Lower leg skin (tissue), 4 donors: ENCODE measurements around the gene ZNF813. TPM values are rescaled to one million over a fixed set of nuclear protein-coding genes. Genes with fewer than 3 reads are reported as not detected.
A peak's percentile ranks its signal among the peaks of the same experiment; 100 is the strongest.
"Not testable (repeated sequence)": the region's sequence is repeated elsewhere in the genome, so short reads cannot be mapped to it uniquely, and the experiment has no call there.

Experiments used
- DNase-seq, 2 donors: peaks; one replicate each; pipeline ENCODE4 v3.0.0-alpha.2; 2019; ENCODE audit warnings: low spot score in 2 of 2
- H3K4me3 ChIP-seq: fragments of 200-600 bp; sonication (generic); 2 replicates; pipeline ENCODE4 v1.5.1; 2017; ENCODE audit warnings: mild to moderate bottlenecking, low read depth; ENCODE audit not compliant: poor library complexity, severe bottlenecking
- POLR2A ChIP-seq, 2 donors: fragments of 450-650 bp; IDR thresholded peaks; one replicate each; pipeline ENCODE4 v1.6.1; 2016 to 2017; ENCODE audit warnings: antibody characterized with exemption in 2 of 2, mild to moderate bottlenecking in 1 of 2, moderate library complexity in 1 of 2
- WGBS, 2 donors: methylation state at CpG; one replicate each; pipeline ENCODE4 v1.1.5; 2018; 5-methylcytosine and 5-hydroxymethylcytosine counted together
- intact Hi-C: fragments of 100-400 bp; cut with DNase I; formaldehyde crosslinking; loops from one replicate; pipeline ENCODE4 v1.15.0; 2023; ENCODE audit warnings: low total_unique reads
- total RNA-seq, 4 donors: library from RNA; depleted of rRNA; stranded (reverse); fragments of >200 nt; gene quantifications; one replicate each; pipeline ENCODE4 v1.1.0, GENCODE V29; 2016
- TF ChIP-seq, protein P1 (sequence below), 3 donors: fragments of 450-650 bp; IDR thresholded peaks; one replicate each; pipeline ENCODE4 v1.5.1; 2016; ENCODE audit warnings: antibody characterized with exemption in 3 of 3, mild to moderate bottlenecking in 3 of 3, moderate library complexity in 2 of 3

The ZNF813 gene
- total RNA-seq, result 1 to 10 TPM; 1.5 to 5.9 (median 3.4) TPM

DNA sequence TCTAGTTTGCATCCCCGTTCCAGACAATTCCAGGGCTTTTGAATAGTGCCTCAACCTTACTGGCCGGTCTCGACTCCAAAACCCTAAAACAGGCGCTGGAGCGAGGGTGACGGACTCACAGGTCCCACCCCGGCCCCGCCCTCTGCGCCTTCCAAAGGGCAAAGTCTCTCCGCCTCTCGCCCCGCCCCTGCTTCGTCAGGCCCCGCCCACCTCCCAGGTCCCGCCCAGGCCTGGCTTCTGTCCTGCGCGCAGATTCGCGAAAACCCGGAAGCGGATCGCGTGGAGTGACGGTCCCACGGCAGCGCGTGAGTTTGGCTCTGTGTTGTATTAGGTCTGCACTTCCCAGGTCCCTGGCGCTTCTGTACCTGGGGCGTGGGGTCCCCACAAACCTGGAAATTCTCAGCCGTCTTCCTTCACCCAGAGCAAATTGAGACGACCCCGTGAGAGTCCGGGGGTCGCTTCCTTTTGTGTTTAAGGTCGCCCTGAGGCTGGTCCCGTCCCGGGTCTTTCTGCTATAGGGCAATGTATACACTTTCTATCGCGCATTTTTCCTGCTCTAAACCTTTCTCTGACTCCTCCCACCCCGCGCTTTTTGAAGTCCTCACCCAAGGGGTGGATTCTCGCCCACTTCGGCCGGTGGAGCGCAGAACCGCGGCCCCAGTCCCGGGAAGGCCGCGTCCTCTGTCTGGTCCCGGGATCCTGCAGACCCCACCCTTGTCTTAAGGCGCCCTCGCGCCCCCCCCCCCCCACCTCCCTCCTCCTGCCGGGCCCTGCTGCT is at the start of gene ZNF813:
Gene ZNF813 (plus strand): TSS at position 249 of the 778 bp plus-strand sequence. CDS start 16,090 bp downstream, outside the sequence.
- peak; percentile 94 to 99 for DNase-seq
- peak within 1 kb of the TSS; percentile 65 for H3K4me3 ChIP-seq
- 0 to 1% methylated on average over 46 to 52 of the region's 55 CpGs for WGBS, 2 donors
- no peak for TF ChIP-seq POLR2A (IDR thresholded peaks at IDR 0.05)
- TF ChIP-seq, protein P1, sequence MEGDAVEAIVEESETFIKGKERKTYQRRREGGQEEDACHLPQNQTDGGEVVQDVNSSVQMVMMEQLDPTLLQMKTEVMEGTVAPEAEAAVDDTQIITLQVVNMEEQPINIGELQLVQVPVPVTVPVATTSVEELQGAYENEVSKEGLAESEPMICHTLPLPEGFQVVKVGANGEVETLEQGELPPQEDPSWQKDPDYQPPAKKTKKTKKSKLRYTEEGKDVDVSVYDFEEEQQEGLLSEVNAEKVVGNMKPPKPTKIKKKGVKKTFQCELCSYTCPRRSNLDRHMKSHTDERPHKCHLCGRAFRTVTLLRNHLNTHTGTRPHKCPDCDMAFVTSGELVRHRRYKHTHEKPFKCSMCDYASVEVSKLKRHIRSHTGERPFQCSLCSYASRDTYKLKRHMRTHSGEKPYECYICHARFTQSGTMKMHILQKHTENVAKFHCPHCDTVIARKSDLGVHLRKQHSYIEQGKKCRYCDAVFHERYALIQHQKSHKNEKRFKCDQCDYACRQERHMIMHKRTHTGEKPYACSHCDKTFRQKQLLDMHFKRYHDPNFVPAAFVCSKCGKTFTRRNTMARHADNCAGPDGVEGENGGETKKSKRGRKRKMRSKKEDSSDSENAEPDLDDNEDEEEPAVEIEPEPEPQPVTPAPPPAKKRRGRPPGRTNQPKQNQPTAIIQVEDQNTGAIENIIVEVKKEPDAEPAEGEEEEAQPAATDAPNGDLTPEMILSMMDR (IDR thresholded peaks at IDR 0.05), result no peak
- intact Hi-C loops, result no loop called here

DNA sequence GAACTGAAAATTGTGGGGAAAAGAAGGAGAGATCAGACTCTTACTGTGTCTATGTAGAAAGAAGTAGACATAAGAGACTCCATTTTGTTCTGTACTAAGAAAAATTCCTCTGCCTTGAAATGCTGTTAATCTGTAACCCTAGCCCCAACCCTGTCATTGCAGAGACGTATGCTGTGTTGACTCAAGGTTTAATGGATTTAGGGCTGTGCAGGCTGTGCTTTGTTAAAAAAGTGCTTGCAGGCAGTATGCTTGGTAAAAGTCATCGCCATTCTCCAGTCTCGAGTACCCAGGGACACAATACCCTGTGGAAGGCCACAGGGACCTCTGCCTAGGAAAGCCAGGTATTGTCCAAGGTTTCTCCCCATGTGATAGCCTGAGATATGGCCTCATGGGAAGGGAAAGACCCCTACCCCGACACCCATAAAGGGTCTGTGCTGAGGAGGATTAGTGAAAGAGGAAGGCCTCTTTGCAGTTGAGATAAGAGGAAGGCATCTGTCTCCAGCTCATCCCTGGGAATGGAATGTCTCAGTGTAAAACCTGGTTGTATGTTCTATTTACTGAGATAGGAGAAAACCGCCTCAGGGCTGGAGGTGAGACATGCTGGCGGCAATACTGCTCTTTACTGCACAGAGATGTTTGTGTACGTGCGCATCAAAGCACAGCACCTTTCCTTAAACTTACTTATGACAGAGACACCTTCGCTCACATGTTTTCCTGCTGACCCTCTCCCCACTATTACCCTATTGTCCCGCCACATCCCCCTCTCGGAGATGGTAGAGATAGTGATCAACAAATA is 46.8 kb upstream of the ZNF813 start:
- H3K4me3 ChIP-seq, intact Hi-C loops, DNase-seq: not testable (repeated sequence)
- 68 to 74% methylated on average over 11 of the region's 11 CpGs for WGBS, 2 donors

DNA sequence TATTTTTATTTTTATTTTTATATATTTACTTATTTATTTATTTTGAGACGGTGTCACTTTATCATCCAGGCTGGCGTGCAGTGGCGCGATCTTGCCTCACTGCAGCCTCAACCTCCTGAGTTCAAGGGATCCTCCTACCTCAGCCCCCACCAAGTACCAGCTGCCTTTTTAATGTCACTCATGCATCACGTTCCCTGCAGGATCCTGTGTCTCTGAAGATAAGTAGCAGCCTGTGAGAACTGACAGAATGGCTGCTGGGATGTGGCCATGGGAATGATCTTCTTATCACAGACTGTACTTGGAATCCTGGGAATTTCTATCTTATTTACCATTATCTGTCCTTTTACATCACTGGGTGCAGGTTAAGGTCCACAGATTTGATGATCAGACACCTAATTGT is 45.0 kb upstream of the ZNF813 start:
- H3K4me3 ChIP-seq, result no peak overlapping the region
- WGBS, 2 donors, result 84% methylated on average over 5 of the region's 5 CpGs
- no peak for DNase-seq
- TF ChIP-seq POLR2A (IDR thresholded peaks at IDR 0.05), result no peak
- TF ChIP-seq, protein P1 (IDR thresholded peaks at IDR 0.05), result no peak
- intact Hi-C loops, result no loop called here

DNA sequence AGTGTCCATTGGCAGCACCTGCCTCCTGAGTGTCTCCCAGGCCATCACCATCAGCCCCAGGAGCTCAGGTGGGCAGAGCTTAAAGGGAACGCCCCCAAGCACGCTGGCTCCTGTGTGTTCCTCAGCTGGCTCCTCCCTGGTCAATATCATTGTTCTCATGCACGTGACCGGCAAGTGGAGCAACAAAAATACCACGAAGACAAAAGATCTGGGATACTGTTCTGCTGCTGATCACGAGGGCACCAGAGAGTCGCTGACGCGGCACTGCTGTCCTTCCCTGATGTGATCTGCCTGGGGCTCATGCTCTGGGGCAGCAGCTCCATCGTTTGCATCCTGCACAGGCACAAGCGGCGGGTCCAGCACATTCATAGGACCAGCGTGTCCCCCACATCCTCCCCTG is 44.5 kb upstream of the ZNF813 start:
- DNase-seq, H3K4me3 ChIP-seq, intact Hi-C loops: not testable (repeated sequence)
- 17% methylated on average over 4 of the region's 13 CpGs; no CpG with 5 or more reads in 1 of the 2 donors for WGBS, 2 donors

- intact Hi-C loops, DNase-seq, H3K4me3 ChIP-seq: not testable (repeated sequence)
- 42 to 49% methylated on average over 8 of the region's 8 CpGs for WGBS, 2 donors
Measured at GRCh38 chr19:53423680-53424079, 43.9 kb upstream of the ZNF813 start.

GRCh38 chr19:53424968-53425597 is 42.5 kb upstream of the ZNF813 start:
- peak; percentile 59 to 92 for DNase-seq
- intact Hi-C loops, result no loop called here
- TF ChIP-seq, protein P1 (IDR thresholded peaks at IDR 0.05), result no peak
- TF ChIP-seq POLR2A (IDR thresholded peaks at IDR 0.05), result no peak
- no peak overlapping the region for H3K4me3 ChIP-seq
- 23 to 28% methylated on average over 9 of the region's 9 CpGs for WGBS, 2 donors
